CD1c-positive myeloid dendritic cell (primary cell): ENCODE results near the gene RPP40.

Source experiments
- DNase-seq: peaks from one replicate; pipeline ENCODE4 v3.0.0-alpha.2; 2016; ENCODE audit errors: extremely low spot score

RPP40 gene

DNA sequence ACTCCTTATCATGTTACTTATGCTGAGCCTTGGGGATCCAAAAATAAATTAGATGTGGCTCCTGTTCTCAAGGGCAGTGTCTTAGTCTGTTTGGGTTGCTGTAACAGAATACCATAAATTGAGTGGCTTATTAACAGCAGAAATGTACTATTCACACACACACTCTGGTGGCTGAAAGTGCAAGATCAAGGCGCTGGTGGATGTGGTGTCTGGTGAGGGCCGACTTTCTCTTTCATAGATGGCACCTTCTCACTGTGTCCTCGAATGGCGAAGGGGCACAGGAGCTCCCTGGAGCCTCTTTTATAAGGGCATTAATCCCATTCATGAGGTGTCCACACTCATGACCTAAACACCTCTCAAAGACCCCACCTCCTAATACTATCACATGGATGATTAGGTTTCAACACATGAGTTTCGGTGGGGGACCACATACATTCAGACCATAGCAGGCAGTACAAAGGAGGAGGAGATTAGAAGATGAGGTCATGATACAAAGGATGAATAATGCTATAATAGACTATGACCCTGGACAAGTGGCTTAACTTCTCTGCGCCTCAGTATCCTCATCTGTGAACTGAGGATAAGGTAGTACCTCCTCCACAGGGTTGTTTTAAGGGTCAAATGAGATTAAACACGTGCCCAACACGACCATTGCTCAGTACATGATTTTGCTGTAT is 34.1 kb downstream of the RPP40 start:
- no peak for DNase-seq

DNA sequence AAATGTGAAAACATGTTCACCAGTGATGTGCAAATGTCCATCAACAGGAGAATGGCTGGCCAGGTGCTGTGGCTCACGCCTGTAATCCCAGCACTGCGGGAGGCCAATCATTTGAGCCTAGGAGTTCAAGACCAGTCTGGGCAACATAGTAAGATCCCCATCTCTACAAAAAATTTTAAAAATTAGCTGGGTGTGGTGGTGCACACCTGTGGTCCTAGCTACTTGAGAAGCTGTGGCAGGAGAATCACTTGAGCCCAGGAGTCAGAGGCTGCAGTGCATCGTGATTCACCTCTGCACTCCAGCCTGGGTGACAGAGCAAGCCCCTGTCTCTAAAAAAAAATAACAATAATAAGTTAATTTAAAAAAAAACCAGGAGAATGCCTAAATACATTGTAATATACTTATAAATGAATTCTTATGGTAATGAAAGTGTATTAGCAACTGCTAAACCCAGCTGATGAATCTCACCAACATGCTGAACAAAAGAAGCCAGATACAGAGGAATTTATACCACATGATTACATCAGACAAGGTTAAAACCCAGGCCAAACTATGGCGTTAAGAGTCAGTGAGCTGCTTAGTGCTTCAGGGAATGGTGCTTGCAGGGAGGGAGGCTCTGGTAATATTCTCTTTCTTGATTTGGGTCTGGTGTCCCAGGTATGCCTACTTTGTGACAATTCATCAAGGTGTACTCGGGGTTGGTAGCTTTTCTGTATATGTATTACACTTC is 36.4 kb downstream of the RPP40 start:
- DNase-seq, result no peak

DNA sequence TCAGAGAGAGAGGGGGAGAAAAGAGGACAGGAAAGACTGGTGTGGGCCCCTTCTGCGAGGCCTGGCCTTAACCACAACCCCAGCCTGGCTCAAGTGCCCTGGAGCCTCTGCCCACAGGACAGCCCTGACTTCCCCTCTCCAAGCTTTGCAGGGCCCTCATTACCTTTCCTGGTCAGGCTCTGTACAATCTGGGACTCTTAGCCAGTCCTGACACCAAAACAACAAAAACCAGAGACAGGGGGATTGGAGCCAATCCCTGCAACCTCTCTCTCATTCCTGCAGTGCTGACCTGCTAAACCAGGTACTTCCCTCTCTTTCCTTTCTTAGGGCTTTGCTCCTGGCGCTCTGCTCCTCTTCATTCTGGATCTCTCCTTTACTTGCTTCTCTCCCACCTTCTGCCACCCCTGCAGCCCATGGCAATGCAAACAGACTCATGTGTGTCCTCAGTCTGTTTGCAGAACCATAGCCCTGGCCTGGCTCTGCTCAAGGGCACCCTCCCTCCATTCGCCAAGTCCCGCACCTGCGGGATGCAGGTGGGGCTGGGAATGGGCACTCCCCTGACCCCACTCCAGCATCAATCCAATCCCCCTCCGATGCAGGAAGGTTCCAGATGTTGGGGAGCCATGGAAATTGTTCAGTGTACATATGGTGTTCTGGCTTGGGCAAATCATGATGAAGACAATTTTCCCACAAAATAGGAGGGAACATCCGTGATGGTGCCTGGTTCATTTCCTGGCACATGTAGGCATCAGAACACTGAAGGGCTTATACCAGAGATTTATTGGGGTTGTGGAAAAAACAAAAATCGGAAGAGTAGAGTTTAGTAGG is 38.1 kb downstream of the RPP40 start:
- no peak for DNase-seq

DNA sequence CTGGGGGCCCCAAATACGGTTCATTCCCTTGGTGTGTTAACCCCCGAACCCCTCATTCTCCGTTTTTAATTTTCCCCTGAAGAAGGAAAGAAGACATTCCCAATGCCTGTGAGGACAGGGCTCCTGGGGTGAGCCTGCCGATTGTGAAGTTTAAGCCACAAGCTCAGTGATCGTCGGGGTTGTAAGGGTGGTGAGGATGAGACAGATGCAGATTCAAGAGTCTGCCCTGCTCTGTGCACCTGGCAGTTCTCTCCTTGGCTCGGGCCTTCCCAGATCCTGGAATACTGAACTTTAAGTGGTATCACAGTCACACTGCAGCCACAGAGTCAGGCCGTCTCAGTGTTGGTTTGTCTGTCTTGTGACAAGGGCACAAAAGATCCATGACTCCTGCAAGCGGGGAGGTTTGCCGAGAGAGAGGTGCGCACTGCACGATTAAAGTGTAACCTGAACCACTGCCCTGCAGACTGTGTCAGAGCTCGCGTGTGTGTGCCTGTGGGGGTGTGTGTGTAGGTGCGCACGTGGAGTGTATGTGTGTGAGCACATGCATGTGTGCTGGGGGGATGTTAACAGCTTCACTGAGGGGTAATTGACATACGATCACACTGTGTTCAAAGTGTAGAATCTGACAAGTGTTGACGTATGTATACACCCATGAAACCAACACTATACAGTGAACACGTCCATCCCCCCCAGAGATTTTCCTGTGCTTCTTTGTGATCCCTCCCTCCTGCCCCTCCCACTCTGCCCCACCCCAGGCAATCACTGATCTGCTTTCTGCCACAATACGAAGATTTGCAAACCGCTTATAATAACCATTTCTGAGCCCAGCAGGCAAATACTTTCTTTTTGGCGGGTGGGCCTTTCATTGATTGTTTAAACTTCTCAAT is 38.9 kb downstream of the RPP40 start:
- DNase-seq, result no peak

DNA sequence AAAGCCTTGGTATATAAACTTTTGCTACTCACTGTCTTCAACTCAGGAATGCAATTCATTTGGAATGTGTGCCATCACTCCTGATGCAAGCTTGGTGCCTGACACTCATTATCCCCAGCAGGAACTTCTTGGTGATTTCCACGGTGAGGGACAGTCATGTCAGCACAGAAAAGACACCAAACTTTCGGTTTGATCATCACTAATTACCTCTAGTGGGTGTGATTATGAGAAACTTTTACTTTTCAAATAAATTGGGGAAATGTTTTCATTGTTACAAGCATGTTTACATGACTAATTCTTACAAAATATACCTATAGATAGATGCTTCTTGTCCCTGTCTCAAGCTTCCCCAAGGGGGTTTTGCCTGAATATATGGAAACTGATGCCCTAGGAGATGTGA is 40.9 kb downstream of the RPP40 start:
- DNase-seq, result no peak

DNA sequence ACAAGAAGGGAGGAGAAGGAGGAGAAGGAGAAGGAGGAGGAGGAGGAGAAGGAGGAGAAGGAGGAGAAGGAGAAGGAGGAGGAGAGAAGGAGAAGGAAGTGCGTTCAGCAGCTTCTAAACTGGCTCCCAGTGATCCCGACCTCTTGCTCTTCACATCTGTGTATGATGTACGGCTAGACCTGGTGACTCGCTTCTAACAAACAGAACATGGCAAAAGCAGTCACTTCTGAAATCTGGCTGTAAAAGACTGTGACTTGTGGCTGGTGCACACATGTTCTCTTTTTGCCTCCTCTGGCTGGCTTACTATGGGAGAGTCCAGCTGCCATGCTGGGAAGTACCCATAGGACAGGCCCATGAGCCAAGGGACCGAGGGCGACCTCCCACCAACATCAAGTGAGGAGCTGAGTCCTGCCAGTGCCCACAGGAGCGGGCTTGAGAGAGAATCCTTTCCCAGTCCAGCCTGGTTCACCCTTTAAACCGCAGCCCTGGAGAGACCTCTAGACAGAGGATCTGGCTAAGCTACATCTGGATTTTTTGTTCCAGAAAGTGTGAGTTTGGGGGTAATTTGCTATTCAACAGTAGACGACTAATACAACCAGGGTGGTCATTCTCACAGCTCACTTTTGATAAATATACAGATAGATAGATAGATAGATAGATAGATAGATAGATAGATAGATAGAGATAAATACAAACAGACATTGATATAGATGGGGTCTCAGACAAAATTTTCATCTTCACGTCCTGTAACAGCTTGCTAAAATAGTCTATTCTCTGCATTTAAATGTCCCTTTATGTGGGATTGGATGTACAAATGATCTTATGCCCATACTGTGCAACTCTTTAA is 42.3 kb downstream of the RPP40 start:
- no peak for DNase-seq

DNA sequence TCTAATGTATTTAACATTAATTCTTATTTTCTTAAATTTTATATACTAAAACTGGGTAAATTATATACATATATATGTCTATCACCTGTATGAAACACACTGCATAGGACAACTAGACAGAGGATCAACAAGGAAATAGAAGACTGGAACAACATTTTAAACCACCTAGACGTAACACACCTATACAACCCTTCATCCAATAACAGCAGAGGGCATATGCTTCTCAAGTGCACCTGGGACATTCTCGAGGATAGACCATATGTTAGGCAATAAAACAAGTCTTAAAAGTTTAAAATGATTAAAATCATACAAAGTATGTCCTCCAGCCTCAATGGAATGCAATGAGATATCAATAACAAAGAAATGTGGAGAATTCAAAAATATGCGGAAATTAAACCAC is 45.2 kb downstream of the RPP40 start:
- DNase-seq, result no peak

DNA sequence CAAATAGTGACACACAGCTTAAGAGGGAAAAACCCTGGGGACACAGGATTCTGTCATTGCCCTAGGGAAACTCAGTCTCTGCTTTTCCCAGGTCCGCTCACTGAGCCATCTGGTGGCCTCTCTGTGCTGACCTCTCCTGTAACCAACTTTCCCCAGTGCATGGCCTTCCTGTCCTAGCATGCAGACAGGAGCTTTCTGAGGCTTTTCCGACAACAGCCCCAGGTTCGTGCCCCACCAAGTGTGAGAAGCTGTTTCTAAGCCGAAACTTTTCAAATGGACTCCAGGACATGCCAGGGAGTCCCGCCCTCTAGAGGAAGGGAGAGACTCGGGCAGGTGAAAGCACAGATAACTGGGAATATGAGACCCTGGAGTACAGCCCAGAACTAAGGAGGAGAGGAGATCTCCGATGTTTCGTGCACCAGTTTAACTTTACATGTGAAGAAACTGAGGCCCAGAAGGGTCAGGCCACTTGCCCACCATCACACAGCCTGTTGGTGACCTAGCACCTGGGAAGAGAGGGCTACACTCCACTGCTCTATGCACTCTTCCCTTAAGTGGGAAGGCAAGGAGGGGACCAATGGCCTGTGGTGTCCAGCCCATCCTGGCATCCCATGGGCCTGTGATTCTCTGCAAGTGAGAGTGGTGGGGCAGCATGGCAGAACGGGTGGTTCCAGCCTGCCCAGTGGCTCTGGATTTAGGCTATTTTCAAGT is 46.2 kb downstream of the RPP40 start:
- no peak for DNase-seq

DNA sequence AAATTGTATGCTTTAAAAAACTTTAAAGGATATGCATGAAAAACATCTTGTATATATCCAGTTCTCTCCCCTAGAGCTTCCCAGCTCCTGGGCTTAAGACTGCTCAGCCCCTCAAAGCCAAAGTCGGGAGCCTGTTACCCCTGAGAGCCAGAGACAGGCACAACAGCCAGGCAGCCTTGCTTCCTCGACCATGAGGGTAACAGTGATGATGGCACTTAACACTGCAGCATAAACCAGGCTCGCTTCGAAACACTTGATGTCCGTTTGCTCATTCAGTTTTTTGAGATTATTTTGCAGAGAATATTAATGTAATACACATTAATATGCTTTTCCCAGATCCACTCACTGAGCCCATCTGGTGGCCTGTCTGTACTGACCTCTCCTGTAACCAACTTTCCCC is 47.2 kb downstream of the RPP40 start:
- no peak for DNase-seq

DNA sequence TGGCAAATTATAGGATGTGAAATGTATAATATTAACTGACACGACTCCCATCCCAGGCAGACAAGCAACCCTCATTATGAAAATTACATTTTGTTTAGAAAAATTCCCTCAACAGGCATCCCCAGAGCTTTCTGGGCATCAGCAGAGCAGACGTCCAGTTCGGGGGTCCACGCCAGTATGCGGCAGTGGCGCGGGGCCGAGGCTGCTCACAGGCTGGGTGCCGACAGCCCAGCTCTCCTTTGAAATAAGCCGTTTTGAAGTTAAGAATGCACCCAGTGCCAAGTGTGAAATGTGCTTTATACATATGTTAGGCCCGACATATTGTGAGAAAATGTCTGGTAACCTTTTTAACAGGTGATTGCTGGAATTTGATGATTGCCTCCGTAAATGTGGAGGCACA is 50.4 kb downstream of the RPP40 start:
- DNase-seq, result no peak

DNA sequence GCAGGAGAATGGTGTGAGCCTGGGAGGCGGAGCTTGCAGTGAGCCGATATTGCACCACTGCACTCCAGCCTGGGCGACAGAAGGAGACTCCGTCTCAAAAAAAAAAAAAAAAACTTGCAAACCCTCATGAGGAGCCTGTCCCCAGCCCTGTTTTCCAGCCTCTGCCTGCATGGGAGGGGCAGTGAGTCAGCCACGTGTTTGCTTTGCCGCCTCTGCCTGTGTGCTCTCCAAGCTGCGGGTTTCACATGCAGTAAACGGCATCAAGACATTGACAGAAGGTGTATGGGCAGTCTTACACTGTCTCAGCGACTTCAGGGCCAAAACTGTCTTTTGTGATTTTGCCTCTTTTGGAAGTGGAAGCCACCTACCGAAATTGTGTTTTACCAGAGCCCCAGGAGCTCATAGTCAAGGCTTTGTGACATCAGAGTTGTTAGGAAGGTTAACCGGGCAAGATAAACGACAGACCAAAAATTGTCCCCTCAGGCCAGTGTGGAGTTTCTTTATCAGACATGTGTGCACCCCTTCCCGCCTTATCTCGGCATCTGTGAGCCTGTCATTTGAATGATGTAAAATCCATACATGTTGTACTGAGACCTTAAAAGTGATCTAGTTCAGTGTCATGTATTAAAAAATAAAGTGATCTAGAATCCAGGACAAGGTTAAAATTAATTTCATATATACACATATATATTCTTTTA is 52.9 kb downstream of the RPP40 start:
- no peak for DNase-seq

DNA sequence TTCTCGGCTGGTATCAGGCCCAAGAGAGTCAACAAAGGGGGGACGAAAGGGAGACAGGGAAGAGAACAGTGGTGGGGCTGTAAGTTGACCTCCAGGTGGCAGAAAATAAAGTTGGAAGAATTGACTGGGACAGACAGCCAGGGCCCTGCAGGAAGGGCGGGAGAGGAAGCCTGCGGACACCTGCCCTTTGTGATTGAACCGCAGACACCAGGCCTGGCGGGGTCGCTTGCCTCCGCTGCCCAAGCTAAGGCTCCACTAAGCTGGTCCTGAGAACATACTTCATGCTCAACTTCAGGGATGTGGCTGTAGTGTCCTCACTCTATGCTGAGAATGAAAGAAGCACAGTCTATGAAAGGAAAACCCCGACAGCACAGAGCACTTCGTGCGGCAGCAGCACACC is 53.8 kb downstream of the RPP40 start:
- no peak for DNase-seq

DNA sequence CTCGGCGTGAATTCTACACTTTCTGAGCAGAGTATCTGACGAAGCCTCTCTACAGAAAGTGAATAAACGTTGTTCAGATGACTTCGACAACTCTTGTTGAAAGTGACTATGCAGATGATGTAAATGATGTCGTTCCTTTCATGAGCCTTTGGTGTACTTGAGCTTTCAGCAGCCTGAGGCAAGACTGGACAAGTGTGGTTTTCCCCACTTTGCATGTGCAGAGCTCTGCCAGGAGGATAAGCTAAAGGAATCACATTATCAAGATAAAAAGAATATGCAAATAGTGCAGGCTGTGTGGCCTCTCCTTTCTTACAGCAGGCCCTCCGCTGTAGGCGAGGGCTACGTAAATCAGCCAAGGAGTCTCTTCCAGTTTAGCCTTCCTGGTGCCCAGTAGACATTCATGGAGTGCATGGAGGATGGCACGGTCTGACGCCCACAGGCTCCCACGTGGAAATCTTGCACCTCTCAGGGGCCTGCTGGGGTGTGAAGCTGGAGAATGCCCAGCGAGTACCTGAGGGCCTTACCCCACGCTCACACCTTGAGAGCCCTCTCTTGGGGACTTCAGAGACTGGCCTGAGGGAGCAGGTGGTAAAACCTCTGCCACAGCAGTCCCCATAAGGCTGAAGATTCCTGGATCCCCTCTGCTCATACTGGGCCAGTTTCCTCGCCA is 54.9 kb downstream of the RPP40 start:
- no peak for DNase-seq

DNA sequence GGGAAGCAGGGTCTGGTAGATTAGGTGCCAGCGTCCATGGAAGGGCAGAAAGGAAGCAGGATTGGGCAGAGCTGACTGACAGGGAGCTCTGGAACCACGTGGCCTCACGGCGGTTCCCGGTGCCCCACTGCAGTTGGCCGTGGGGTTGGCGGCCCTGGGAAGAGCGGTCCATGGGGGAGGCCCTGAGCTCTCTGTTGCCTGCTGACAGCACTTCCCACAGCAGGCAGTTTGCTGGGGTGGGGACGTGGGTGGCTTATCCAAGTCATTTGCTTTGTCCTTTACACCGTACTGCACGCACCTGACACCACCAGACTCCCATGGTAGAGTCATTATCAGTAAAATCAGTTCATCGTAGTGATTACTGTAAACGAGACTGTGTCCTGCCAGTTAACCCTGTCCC is 56.1 kb downstream of the RPP40 start:
- DNase-seq, result no peak

DNA sequence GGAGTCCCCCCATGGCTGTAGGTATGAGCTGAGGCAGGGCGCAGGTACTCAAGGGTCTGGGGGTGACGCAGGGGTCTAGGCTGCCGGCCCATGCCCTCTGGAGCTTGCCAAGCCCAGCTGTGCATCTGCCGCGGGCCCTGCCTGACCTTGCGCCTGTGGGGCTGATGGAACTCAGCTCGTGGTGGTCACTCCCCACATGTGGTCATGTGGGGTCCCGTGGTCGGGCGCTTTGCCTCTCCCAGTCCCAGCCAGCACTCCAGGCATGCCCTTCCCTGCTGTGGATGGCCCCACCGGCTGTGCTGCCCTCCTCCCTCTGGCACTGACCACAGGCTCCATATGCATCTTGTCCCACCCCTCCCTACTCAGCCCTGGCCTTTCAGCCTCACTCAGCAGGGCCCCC is 57.3 kb downstream of the RPP40 start:
- DNase-seq, result no peak
